Measurements from ENCODE around the gene CPNE2. TPM values are rescaled to one million over a fixed set of nuclear protein-coding genes. Genes with fewer than 3 reads are reported as not detected.

The CPNE2 gene
- total and polyA plus RNA-seq, 8 donors, result 8.7 to 55.4 (median 26.1) TPM

- Histone ChIP-seq H3K4me3 (no peak overlapping the region), H3K27ac (peak overlapping the region in 2 of 5 donors; percentile 19 to 45), H3K36me3 (peaks cover under 1 to 33% (median 13%) of the 10 kb centered on the region in 4 donors), H3K4me1 (peaks cover 0 to 10% (median 6%) of the 10 kb centered on the region in 4 donors), H3K27me3 (no peaks in the 10 kb centered on the region), H3K9me3 (no peaks in the 10 kb centered on the region)
- TF ChIP-seq CTCF (IDR thresholded peaks at IDR 0.05) (peak in 5 of 7 experiments; percentile 89 to 99 (median 98)), EP300 (IDR thresholded peaks at IDR 0.05) (no peak), POLR2A (IDR thresholded peaks at IDR 0.05) (no peak), POLR2AphosphoS5 (IDR thresholded peaks at IDR 0.05) (peak in 1 of 3 donors; percentile 65)
- DNase-seq, result peak; percentile 65 to 91
- 2 to 10% (median 5%) methylated on average over 6 to 9 of the region's 9 CpGs for WGBS, 5 donors
- intact Hi-C loops (cut with DNase I; ENCODE audit: low total_unique reads), result loop anchor here (10.0 kb wide), 1 partner anchor 80 kb away; no protein-coding TSS in a partner anchor
Measured at GRCh38 chr16:57084257-57084770, 8.1 kb upstream of the CPNE2 start.

GRCh38 chr16:57084996-57085395 lies 7.4 kb upstream of the CPNE2 start:
- DNase-seq, result no peak
- Histone ChIP-seq H3K4me1 (peaks cover 0 to 10% (median 6%) of the 10 kb centered on the region in 4 donors), H3K4me3 (no peak overlapping the region), H3K9me3 (no peaks in the 10 kb centered on the region), H3K27me3 (no peaks in the 10 kb centered on the region), H3K36me3 (peaks cover 0 to 26% (median 9%) of the 10 kb centered on the region in 4 donors), H3K27ac (peak overlapping the region in 2 of 5 donors; percentile 19 to 45)
- TF ChIP-seq EP300 (IDR thresholded peaks at IDR 0.05), result no peak
- TF ChIP-seq CTCF (IDR thresholded peaks at IDR 0.05), result no peak
- TF ChIP-seq POLR2AphosphoS5 (IDR thresholded peaks at IDR 0.05), result no peak
- no peak for TF ChIP-seq POLR2A (IDR thresholded peaks at IDR 0.05)
- intact Hi-C loops (cut with DNase I; ENCODE audit: low total_unique reads), result loop anchor here (10.0 kb wide), 1 partner anchor 80 kb away; no protein-coding TSS in a partner anchor
- WGBS, 5 donors, result 74 to 88% (median 85%) methylated on average over 7 of the region's 7 CpGs

GRCh38 chr16:57087003-57087402 lies 5.4 kb upstream of the CPNE2 start:
- WGBS, 5 donors, result 70 to 84% (median 83%) methylated on average over 2 of the region's 2 CpGs
- intact Hi-C loops (cut with DNase I; ENCODE audit: low total_unique reads), result loop anchor here (10.0 kb wide), 1 partner anchor 78 kb away; no protein-coding TSS in a partner anchor

GRCh38 chr16:57089406-57089805 lies 3.0 kb upstream of the CPNE2 start:
- Histone ChIP-seq H3K4me3 (no peak overlapping the region), H3K9me3 (no peaks in the 10 kb centered on the region), H3K27me3 (peaks cover 0 to 7% (median 0%) of the 10 kb centered on the region in 3 donors), H3K27ac (no peak overlapping the region), H3K4me1 (peaks cover 24 to 33% (median 27%) of the 10 kb centered on the region in 4 donors), H3K36me3 (no peaks in the 10 kb centered on the region)
- intact Hi-C loops (cut with DNase I; ENCODE audit: low total_unique reads), result loop anchor here (10.0 kb wide), 1 partner anchor 75 kb away; no protein-coding TSS in a partner anchor
- WGBS, 5 donors, result 73 to 81% (median 80%) methylated on average over 8 of the region's 8 CpGs
- no peak for TF ChIP-seq POLR2A (IDR thresholded peaks at IDR 0.05)
- no peak for TF ChIP-seq CTCF (IDR thresholded peaks at IDR 0.05)
- TF ChIP-seq EP300 (IDR thresholded peaks at IDR 0.05), result no peak
- TF ChIP-seq POLR2AphosphoS5 (IDR thresholded peaks at IDR 0.05), result no peak
- no peak for DNase-seq

More at GRCh38 chr16:57087003-57087402, 5.4 kb upstream of the CPNE2 start:
- Histone ChIP-seq H3K4me3 (no peak overlapping the region), H3K36me3 (peaks cover 0 to 12% (median 4%) of the 10 kb centered on the region in 4 donors), H3K27me3 (peaks cover 0 to 2% (median 0%) of the 10 kb centered on the region in 3 donors), H3K27ac (no peak overlapping the region), H3K9me3 (no peaks in the 10 kb centered on the region), H3K4me1 (peaks cover 6 to 19% (median 14%) of the 10 kb centered on the region in 4 donors)
- DNase-seq, result no peak
- TF ChIP-seq POLR2A (IDR thresholded peaks at IDR 0.05) (no peak), CTCF (IDR thresholded peaks at IDR 0.05) (no peak), POLR2AphosphoS5 (IDR thresholded peaks at IDR 0.05) (no peak), EP300 (IDR thresholded peaks at IDR 0.05) (no peak)
